ENCODE results near the gene PHC3.

Gene PHC3

DNA sequence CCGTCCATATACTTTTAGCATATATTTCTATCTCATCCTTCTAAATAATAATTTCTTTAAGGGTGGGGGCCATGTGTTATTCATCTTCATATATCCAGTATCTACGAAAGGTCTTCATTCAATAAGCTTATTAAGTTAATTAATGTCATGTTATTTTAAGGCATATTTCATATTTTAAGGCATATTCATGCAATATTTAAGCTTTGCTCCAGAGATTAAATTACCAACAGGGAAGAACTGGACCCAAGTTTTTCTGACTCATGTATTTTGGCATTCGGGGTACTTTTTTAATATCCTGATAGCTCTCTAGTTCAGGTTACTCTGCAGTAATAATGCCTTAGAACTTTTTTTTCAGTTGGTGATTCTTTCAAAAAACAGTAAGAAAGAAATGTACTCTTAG is 27.4 kb downstream of the PHC3 start:
- TF ChIP-seq CTCF (conservative IDR thresholded peaks at IDR 0.05; ENCODE audit: low read depth, low read length), result no peak

GRCh38 chr3:170151536-170151935 is 30.0 kb downstream of the PHC3 start:
- H3K4me3 ChIP-seq (ENCODE audit: low read length), result no peak overlapping the region
- no peak for DNase-seq (ENCODE audit: low read depth)
- TF ChIP-seq CTCF (conservative IDR thresholded peaks at IDR 0.05; ENCODE audit: low read depth, low read length), result no peak

More for the DNA sequence above, 27.4 kb downstream of the PHC3 start:
- no peak overlapping the region for H3K4me3 ChIP-seq (ENCODE audit: low read length)
- no peak for DNase-seq (ENCODE audit: low read depth)

GRCh38 chr3:170149016-170149415 is 32.5 kb downstream of the PHC3 start:
- no peak for TF ChIP-seq CTCF (conservative IDR thresholded peaks at IDR 0.05; ENCODE audit: low read depth, low read length)
- H3K4me3 ChIP-seq (ENCODE audit: low read length), result no peak overlapping the region
- DNase-seq (ENCODE audit: low read depth), result no peak

DNA sequence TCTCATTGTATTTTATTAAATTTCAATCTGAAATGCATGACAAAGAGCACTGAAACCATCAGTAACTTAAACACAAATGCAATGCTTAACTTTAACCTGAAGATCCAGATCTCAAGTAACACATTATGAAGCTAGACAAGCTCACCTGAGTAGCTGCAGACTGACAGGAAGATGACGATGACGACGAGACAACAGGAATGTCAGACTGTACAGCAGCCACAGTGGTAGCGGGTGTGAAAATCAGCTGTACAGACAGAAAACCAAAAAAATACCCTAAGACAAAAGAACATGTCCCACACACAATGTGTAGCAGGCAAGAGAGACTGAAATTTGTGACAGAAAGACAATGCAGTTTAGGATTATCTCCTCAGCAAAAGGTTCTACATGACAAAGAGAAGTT is 36.3 kb downstream of the PHC3 start:
- no peak for TF ChIP-seq CTCF (conservative IDR thresholded peaks at IDR 0.05; ENCODE audit: low read depth, low read length)
- no peak overlapping the region for H3K4me3 ChIP-seq (ENCODE audit: low read length)
- no peak for DNase-seq (ENCODE audit: low read depth)

GRCh38 chr3:170144437-170144843 is 37.1 kb downstream of the PHC3 start:
- no peak overlapping the region for H3K4me3 ChIP-seq (ENCODE audit: low read length)
- DNase-seq (ENCODE audit: low read depth), result no peak
- no peak for TF ChIP-seq CTCF (conservative IDR thresholded peaks at IDR 0.05; ENCODE audit: low read depth, low read length)

GRCh38 chr3:170142373-170142772 is 39.2 kb downstream of the PHC3 start:
- no peak for TF ChIP-seq CTCF (conservative IDR thresholded peaks at IDR 0.05; ENCODE audit: low read depth, low read length)
- no peak for DNase-seq (ENCODE audit: low read depth)
- H3K4me3 ChIP-seq (ENCODE audit: low read length), result no peak overlapping the region

- DNase-seq (ENCODE audit: low read depth), result no peak
- no peak for TF ChIP-seq CTCF (conservative IDR thresholded peaks at IDR 0.05; ENCODE audit: low read depth, low read length)
- H3K4me3 ChIP-seq (ENCODE audit: low read length), result no peak overlapping the region
Observed at GRCh38 chr3:170137986-170138385, 43.5 kb downstream of the PHC3 start.

Data from retinal pigment epithelial cell (primary cell).